WI38 (cell line): ENCODE data around the gene SLC39A11.

Source experiments
- H3K4me3 ChIP-seq: 2 replicates; pipeline ENCODE4 v1.5.1; 2011; ENCODE audit warnings: low read depth, mild to moderate bottlenecking, control low read depth, low read length
- TF ChIP-seq, protein P1 (sequence below): IDR thresholded peaks from 2 replicates; pipeline ENCODE4 v1.5.1; 2012; ENCODE audit warnings: low read depth, mild to moderate bottlenecking, control low read depth, low read length

SLC39A11 gene

GRCh38 chr17:73107191-73107590 lies 14.7 kb upstream of the SLC39A11 start:
- H3K4me3 ChIP-seq: no peak overlapping the region
- TF ChIP-seq, protein P1, sequence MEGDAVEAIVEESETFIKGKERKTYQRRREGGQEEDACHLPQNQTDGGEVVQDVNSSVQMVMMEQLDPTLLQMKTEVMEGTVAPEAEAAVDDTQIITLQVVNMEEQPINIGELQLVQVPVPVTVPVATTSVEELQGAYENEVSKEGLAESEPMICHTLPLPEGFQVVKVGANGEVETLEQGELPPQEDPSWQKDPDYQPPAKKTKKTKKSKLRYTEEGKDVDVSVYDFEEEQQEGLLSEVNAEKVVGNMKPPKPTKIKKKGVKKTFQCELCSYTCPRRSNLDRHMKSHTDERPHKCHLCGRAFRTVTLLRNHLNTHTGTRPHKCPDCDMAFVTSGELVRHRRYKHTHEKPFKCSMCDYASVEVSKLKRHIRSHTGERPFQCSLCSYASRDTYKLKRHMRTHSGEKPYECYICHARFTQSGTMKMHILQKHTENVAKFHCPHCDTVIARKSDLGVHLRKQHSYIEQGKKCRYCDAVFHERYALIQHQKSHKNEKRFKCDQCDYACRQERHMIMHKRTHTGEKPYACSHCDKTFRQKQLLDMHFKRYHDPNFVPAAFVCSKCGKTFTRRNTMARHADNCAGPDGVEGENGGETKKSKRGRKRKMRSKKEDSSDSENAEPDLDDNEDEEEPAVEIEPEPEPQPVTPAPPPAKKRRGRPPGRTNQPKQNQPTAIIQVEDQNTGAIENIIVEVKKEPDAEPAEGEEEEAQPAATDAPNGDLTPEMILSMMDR: no peak

- no peak overlapping the region for H3K4me3 ChIP-seq
- TF ChIP-seq, protein P1: no peak
These were observed 12.9 kb upstream of the SLC39A11 start for GRCh38 chr17:73105431-73105830.

DNA sequence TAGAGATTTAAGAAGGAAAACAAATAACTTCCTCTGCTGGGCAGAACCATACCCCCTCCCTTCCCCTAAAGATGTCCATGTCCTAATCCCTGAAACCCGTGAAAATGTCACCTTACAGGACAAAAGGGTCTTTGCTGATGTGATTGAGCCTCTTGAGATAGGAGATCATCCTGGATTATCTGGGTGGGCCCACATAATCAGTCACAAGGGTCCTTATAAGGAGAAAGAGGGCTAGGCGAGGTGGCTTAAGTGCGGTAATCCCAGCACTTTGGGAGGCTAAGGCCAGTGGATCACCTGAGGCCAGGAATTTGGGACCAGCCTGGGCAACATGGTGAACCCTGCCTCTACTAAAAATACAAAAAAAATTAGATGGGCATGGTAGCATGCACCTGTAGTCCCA lies 12.0 kb upstream of the SLC39A11 start:
- TF ChIP-seq, protein P1: no peak
- no peak overlapping the region for H3K4me3 ChIP-seq

- TF ChIP-seq, protein P1: no peak
- no peak overlapping the region for H3K4me3 ChIP-seq
These were observed 11.3 kb upstream of the SLC39A11 start for GRCh38 chr17:73103641-73104335.

DNA sequence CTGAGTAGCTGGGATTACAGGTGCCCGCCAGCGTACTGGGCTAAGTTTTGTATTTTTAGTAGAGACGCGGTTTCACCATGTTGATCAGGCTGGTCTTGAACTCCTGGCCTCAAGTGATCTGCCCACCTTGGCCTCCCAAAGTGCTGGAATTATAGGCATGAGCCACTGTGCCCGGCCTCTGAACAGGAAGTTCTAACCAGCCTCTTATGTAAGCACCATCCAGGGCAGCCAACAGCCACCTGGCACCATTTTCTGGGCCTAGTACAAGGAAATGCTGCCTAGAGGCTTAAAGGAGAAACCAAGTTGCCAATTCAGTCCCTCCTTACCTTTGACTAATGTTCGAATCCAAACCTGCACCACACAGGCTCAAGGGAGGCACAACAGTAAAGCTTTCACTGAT lies 8.5 kb upstream of the SLC39A11 start:
- no peak overlapping the region for H3K4me3 ChIP-seq
- TF ChIP-seq, protein P1: no peak

DNA sequence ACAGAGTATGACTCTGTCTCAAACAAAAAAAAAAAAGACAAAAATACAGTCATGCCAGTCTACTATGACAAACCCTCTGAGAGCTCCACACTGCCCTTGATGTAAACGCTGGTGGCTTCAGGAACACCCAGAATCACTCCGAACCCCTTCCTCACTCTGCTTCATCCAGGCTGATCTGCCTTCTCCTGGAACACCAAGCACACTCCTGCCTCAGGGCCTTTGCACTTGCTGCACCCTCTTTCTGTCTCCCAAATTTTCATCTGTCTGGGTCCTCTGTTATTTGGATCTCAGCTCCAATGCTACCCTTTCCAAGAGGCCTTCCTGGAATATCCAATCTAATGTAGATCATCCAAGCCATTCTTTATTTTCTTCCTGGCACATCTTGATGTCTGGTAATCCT lies 7.9 kb upstream of the SLC39A11 start:
- TF ChIP-seq, protein P1: no peak
- no peak overlapping the region for H3K4me3 ChIP-seq

GRCh38 chr17:73099511-73099910 lies 7.0 kb upstream of the SLC39A11 start:
- H3K4me3 ChIP-seq: no peak overlapping the region
- TF ChIP-seq, protein P1: no peak
